Ramos (cell line): ENCODE results near the gene LARGE2.

Experiments used
- in situ Hi-C: fragments of 300-500 bp; cut with MboI; formaldehyde crosslinking; loops from one replicate; pipeline ENCODE4 v1.14.3; 2022; ENCODE audit warnings: low sequenced_read_pairs; ENCODE audit not compliant: unreplicated experiment

LARGE2 gene

GRCh38 chr11:45922425-45923082, at the start of gene LARGE2:
TSS of gene LARGE2 (plus strand) at chr11:45922656. CDS start at chr11:45922883, 227 bp downstream.
- in situ Hi-C loops = no loop called here

GRCh38 chr11:45876401-45876800, 46.1 kb upstream of the LARGE2 start:
- in situ Hi-C loops = no loop called here

GRCh38 chr11:45877221-45877620, 45.2 kb upstream of the LARGE2 start:
- in situ Hi-C loops = no loop called here

GRCh38 chr11:45877845-45878244, 44.6 kb upstream of the LARGE2 start:
- in situ Hi-C loops = no loop called here

- in situ Hi-C loops = no loop called here
Observed at GRCh38 chr11:45879803-45880686, 42.4 kb upstream of the LARGE2 start.

GRCh38 chr11:45880772-45881570, 41.5 kb upstream of the LARGE2 start:
- in situ Hi-C loops = no loop called here

GRCh38 chr11:45881708-45882368, 40.6 kb upstream of the LARGE2 start:
- in situ Hi-C loops = no loop called here

GRCh38 chr11:45884596-45885185, 37.8 kb upstream of the LARGE2 start:
- in situ Hi-C loops = no loop called here

GRCh38 chr11:45885274-45885920, 37.1 kb upstream of the LARGE2 start, which contains the start of gene MAPK8IP1:
TSS of gene MAPK8IP1 (plus strand) at chr11:45885651. CDS start at chr11:45885821, 170 bp downstream.
- in situ Hi-C loops = no loop called here

GRCh38 chr11:45885921-45886721, 36.3 kb upstream of the LARGE2 start:
- in situ Hi-C loops = no loop called here

- in situ Hi-C loops = no loop called here
Observed at GRCh38 chr11:45886816-45887520, 35.5 kb upstream of the LARGE2 start.

- in situ Hi-C loops = no loop called here
Observed at GRCh38 chr11:45887587-45887986, 34.9 kb upstream of the LARGE2 start.

- in situ Hi-C loops = no loop called here
Observed at GRCh38 chr11:45889555-45889954, 32.9 kb upstream of the LARGE2 start.

- in situ Hi-C loops = no loop called here
Observed at GRCh38 chr11:45889966-45890365, 32.5 kb upstream of the LARGE2 start.

- in situ Hi-C loops = no loop called here
Observed at GRCh38 chr11:45890886-45891550, 31.4 kb upstream of the LARGE2 start.

- in situ Hi-C loops = no loop called here
Observed at GRCh38 chr11:45892856-45893255, 29.6 kb upstream of the LARGE2 start.

GRCh38 chr11:45894555-45895247, 27.8 kb upstream of the LARGE2 start:
- in situ Hi-C loops = no loop called here
